Glomerular visceral epithelial cell (primary cell): ENCODE measurements around the gene CHST3.
"Not testable (repeated sequence)": the region's sequence is repeated elsewhere in the genome, so short reads cannot be mapped to it uniquely, and the experiment has no call there.

Source experiments
- DNase-seq: peaks from one replicate; pipeline ENCODE4 v3.0.0-alpha.2; 2016; ENCODE audit errors: extremely low spot score

Gene CHST3, protein sequence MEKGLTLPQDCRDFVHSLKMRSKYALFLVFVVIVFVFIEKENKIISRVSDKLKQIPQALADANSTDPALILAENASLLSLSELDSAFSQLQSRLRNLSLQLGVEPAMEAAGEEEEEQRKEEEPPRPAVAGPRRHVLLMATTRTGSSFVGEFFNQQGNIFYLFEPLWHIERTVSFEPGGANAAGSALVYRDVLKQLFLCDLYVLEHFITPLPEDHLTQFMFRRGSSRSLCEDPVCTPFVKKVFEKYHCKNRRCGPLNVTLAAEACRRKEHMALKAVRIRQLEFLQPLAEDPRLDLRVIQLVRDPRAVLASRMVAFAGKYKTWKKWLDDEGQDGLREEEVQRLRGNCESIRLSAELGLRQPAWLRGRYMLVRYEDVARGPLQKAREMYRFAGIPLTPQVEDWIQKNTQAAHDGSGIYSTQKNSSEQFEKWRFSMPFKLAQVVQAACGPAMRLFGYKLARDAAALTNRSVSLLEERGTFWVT

GRCh38 chr10:71964098-71964742, at the start of gene CHST3:
Gene CHST3, plus strand, starts transcription at chr10:71964395. Its CDS starts 41,448 bp downstream, at chr10:72005843.
- DNase-seq = peak; percentile 69

- DNase-seq = no peak
Measured at GRCh38 chr10:71916827-71917226, 47.4 kb upstream of the CHST3 start.

GRCh38 chr10:71918992-71919391, 45.2 kb upstream of the CHST3 start:
- no peak for DNase-seq

DNA sequence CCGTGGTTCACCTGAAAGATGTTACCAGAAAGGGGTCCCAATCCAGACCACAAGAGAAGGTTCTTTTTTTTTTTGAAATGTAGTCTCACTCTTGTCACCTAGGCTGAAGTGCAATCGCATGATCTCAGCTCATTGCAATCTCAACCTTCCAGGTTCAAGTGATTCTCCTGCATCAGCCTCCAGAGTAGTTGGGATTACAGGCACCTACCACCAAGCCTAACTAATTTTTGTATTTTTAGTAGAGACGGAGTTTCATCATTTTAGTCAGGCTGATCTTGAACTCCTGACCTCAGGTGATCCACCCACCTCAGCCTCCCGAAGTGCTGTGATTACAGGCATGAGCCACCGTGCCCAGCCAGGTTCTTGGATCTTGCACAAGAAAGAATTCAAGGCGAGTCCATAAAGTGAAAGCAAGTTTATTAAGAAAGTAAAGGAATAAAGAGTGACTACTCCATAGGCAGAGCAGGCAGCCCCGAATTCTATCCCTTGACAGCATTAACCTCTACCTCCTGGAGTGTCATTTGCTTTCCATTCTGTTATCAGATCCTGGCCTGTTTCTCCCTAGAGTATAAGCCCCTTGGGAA, 44.1 kb upstream of the CHST3 start:
- DNase-seq = not testable (repeated sequence)

DNA sequence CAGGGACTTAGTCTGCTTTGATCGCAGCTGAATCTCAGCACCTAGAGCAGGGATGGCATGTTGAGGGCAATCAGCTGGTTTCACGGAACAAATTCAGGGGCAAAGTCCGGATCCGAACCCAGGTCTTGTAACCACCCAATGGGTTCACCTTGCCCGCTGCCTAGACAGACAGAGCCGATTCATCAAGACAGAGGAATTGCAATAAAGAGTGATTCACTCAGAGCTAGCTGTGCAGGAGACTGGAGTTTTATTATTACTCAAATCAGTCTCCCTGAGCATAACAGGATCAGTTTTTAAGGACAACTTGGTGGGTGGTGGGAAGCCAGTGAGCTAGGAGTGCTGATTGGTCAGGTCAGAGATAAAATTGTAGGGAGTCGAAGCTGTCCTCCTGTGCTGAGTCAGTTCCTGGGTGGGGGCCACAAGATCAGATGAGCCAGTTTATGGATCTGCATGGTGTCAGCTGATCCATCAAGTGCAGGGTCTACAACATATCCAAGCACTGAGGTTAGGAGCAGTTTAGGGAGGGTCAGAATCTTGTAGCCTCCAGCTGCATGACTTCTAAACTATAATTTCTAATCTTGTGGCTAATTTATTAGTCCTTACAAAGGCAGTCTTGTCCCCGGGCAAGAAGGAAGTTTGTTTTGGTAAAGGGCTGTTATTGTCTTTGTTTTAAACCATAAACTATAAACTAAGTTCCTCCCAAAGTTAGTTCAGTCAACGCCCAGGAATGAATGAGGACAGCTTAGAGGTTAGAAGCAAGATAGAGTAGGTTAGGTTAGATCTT, 43.5 kb upstream of the CHST3 start:
- DNase-seq = no peak

DNA sequence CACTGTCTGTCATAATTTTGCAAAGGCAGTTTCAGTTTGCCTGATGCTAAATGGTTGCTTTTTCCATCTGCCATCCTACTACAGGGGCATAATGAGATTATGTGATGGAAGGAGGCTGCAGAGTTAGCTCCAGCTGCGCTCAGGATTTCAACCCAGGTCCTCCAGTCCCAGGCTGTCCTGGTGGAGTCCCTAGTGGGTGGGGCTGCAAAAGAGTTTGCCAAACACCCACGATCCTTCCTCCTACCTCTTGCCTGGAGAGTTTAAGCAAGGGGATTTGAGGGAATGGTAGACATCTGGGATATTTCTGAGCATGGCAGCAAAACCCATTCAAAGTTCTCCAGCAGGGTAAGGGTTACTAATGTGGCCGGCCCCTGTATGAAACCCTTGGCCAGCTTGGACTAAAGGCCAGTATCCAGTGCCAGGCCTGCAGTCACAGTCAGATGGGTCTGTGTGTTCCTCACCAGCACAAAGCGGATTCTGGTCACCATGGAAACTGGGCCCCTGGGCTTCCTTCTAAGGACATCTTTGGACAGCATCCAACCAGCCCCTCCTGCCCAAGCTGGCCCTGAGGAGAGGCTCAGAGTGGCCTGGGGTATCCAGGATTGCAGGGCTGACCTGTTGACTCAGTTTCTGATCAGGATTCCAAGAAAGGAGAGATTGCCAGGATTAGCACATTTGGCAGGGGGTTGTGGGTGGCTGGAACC, 42.7 kb upstream of the CHST3 start:
- DNase-seq = peak; percentile 25

GRCh38 chr10:71923138-71923692, 41.0 kb upstream of the CHST3 start:
- no peak for DNase-seq

GRCh38 chr10:71924771-71925170, 39.4 kb upstream of the CHST3 start:
- no peak for DNase-seq

DNA sequence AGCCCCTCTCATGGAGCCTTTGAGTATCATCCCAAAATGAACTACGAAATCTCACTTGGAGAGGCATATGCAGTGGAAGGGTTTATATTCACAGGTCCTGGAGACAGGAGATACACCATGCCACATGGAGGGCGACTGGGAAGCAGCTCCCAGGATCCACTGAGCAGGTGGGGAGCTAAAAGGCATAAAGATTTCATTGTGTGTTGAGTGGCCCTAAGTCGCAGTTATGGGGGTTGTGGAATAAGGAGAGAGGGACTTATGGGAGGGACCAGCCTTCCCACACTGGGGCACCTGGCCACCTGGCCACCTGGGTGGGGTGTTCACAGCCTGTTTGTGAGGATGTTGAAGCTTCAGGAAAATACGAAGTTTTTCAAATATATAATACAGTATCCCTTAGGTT, 37.0 kb upstream of the CHST3 start:
- DNase-seq = no peak

DNA sequence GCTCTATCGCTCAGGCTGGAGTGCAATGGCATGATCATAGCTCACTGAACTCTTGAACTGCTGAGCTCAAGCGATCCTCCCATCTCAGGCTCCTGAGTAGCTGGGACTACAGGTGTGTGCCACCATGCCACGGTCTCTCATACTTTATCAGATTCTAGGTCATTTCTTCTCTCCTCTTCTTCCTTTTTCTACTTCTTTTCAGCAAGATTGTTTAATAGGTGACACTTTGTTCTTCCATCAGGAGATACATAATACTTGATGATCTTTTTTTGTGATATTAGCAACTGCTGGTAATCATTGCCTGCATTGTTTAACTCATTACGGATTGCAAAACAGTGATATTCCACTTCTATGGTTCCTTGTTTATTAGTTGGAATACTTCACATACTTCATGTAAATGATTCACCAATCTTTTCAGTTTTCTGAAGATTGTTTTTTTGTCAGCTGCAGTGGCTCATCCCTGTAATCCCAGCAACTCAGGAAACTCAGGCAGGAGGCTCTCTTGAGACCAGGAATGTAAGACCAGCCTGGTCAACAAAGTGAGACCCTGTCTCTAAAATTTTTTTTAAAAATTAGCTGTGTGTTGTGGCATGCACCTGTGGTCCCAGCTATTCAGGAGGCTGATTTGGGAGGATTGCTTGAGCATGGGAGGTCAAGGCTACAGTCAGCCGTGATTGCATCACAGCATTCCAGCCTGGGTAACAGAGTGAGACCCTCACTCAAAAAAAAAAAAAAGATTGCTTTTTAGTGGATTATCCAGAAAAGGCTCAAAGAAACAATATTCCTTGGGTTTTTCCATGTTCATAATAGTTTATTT, 36.2 kb upstream of the CHST3 start:
- DNase-seq = peak; percentile 59

DNA sequence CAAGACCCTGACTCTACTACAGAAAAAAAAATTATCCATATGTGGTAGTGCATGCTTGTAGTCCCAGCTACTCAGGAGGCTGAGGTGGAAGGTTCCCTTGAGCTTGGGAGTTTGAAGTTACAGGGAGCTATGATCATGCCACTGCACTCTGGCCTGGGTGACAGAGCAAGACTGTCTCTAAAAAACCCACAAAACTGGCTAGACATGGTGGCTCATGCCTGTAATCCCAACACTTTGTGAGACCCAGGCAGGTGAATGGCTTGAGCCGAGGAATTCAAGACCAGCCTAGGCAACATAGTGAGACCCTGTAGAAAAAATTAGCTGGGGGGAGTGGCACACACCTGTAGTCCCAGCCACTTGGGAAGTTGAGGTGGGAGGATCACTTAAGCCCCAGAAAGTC, 32.9 kb upstream of the CHST3 start:
- DNase-seq = no peak

DNA sequence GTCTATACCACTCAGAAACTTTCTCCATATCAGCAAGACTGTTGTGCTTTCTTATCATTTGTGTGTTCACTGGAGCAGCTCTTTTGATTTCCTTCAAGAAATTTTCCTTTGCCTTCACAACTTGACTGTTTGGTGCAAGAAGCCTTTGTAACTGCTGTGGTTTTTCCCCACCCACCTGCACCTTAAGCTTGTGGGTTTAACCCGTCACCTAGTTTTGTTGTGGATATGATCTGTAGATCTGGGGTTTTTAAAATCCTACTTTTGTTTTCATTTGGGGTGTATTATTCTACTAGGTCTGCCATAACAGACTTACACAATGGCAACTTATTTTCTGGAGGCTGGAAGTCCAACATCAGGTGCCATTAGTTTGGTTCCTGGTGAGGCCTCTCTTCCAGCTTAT, 30.5 kb upstream of the CHST3 start:
- no peak for DNase-seq

- no peak for DNase-seq
Measured at GRCh38 chr10:71938211-71938610, 26.0 kb upstream of the CHST3 start.

- no peak for DNase-seq
Measured at GRCh38 chr10:71939304-71939703, 24.9 kb upstream of the CHST3 start.

DNA sequence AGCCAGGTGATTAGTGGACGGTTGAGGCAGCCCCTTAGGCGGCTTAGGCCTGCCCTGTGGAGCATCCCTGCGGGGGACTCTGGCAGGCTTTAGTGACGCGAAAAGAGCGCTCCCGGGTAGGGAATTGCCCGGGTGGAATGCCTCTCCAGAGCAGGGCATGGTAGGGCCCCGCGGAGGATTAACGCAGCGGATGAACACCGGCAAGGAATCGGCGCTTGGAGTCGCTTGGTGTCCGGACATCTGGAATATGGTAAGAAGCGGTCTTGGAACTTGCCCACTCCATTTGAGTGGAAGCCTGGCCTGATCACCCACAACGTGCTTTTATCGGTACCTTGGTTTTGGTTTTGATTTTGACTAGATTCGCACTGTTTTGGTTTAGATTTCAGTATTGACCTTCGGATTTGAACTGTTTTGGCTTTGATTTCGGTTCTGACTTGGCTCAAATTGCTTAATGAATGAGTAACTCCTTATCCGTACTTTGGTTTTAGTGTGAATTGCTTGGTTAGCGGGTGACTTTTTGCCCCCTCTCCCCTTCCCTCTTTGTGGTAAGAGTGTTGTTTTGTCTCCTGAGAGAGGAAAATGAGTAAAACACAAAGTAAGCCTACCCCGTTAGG, 24.2 kb upstream of the CHST3 start:
- no peak for DNase-seq

DNA sequence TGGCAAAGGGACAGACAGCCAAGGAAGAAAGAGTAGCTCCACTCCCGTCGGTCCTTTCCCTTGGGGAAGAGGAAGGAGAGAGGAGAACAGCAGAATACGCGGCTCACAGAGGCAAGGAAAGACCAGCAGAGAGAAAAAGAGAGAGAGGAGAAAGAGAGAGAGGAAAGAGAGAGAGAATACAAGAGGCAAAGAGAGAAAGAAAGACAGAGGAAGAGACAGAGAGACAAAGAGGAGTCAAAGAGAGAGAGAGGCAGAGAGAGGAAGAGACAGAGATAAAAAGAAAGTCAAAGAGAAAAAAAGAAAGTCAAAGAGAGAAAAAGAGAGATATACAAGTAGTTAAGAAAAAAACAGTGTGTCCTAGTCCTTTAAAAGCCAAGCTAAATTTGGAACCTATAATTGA, 23.4 kb upstream of the CHST3 start:
- no peak for DNase-seq

DNA sequence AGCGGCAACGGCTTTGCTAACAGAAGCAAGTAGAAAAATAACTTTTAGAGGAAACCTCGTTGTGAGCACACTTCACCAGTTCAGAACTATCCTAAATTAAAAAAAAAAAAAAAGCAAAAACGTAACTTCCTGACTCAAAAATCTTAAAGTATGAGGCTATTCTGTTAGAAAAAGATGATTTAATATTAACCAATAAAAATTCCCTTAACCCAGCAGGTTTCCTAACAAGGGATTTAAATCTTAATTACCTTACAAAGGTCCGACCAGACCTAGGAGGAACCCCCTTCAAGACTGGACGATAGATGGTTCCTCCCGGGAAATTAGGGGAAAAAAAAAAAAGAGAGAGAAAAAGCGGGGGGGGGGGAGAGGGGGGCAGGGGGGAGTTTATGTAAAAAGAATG, 22.9 kb upstream of the CHST3 start:
- no peak for DNase-seq

DNA sequence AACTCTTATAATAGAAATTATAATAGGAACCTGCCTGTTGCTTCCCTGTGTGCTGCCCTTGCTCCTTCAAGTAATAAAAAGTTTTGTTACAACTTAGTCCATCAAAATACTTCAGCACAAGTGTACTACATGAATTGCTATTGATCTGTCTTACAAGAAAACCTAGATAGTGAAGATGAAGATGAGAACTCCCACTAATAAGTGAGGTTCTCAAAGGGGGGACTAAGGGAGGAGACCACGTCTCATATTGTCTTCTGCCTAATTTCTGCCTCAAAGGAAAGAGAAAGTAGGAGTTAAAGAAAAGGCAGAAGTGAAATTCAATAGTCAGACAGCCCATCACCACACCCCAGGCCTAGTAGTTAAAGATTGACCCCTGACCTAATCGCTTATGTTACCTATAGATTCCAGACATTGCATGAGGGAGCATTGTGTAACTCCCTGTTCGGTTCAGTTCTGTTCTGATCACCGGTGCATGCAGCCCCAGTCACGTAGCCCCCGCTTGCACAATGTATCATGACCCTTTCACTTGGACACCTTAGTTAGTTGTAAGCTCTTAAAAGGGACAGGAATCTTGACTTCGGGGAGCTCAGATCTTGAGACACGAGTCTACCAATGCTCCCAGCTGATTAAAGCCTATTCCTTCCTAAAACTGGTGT, 18.2 kb upstream of the CHST3 start:
- no peak for DNase-seq

DNA sequence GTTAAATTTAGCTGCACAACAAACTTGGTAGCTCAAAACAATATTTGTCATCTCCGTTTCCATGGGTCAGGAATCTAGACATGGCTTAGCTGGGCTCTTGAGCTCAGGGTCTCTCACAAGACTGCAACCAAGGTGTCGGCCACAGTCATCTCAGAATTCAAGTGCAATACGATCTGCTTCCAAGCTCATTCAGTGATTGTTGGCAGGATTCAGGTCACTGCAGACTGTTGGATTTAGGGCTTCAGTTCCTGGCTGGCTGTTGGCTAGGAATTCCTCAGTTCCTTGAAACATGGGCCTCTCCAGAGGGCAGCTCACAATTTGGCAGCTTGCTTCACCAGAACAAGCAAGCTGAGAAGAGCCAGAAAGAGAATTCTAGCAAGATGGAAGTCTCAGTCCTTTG, 17.5 kb upstream of the CHST3 start:
- DNase-seq = no peak
